Gastrocnemius medialis (tissue), 4 donors: ENCODE measurements around the gene ARHGAP6.

Experiments used
- POLR2A ChIP-seq, 2 donors: fragments of 450-650 bp; IDR thresholded peaks; one replicate each; pipeline ENCODE4 v1.6.1; 2017; ENCODE audit warnings: antibody characterized with exemption in 2 of 2, mild to moderate bottlenecking in 2 of 2, moderate library complexity in 2 of 2
- TF ChIP-seq, protein P1 (sequence below), 5 experiments: fragments of 450-650 bp in 3 of 5; fragments of 200-600 bp in 2 of 5; sonication (generic) in 2 of 5; IDR thresholded peaks in 4 of 5; conservative IDR thresholded peaks in 1 of 5; 1 replicate in 4 of 5; 2 replicates in 1 of 5; pipeline ENCODE4 v1.5.1; 2016 to 2019; ENCODE audit warnings: antibody characterized with exemption in 5 of 5, mild to moderate bottlenecking in 3 of 5, moderate library complexity in 3 of 5

DNA sequence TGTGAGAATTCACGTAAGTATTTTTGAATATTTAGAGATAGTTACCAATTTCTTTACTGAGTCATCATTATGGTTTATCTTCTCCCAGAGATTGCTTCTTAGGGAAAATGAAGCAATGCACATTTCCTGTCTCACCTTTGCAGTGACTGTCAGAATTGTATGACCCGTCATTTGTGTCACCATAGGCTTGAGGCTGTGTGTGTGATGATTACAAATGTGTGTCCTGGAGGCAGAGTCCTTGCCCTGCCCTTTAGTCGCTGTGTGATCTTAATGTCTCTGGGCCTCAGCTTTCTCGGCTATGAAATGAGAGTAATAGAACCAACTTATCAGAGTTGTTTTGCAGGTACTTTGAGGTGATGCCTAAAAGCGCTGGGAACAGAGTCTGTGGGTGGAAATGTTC is 540.7 kb downstream of the ARHGAP6 start:
- TF ChIP-seq, protein P1, sequence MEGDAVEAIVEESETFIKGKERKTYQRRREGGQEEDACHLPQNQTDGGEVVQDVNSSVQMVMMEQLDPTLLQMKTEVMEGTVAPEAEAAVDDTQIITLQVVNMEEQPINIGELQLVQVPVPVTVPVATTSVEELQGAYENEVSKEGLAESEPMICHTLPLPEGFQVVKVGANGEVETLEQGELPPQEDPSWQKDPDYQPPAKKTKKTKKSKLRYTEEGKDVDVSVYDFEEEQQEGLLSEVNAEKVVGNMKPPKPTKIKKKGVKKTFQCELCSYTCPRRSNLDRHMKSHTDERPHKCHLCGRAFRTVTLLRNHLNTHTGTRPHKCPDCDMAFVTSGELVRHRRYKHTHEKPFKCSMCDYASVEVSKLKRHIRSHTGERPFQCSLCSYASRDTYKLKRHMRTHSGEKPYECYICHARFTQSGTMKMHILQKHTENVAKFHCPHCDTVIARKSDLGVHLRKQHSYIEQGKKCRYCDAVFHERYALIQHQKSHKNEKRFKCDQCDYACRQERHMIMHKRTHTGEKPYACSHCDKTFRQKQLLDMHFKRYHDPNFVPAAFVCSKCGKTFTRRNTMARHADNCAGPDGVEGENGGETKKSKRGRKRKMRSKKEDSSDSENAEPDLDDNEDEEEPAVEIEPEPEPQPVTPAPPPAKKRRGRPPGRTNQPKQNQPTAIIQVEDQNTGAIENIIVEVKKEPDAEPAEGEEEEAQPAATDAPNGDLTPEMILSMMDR (IDR thresholded peaks at IDR 0.05 in 4 of 5, conservative IDR thresholded peaks at IDR 0.05 in 1 of 5), result no peak
- TF ChIP-seq POLR2A (IDR thresholded peaks at IDR 0.05), result no peak
